ENCODE results near the gene SCN4B.

DNA sequence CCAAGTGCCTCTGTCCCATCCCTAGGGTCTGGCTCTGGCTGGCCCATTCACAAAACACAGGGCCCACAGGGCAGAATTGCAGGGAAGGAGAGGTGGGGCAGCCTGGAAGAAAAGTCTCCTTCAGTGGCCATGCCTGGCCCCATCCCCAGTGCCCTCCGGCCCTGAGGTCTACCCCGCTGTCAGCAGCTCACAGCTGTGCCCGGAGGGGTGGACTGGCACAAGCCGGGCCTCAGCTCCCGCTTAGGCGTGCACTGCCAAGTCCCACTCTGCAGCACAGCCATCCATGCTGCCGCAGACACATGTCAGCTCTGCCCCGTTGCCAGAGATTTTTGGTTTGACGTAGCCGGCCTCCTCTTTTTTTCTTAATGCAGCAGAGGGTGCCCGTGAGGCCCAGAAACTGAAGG lies 27.7 kb upstream of the SCN4B start:
- TF ChIP-seq ZNF8 (CRISPR knock-in tag; IDR thresholded peaks at IDR 0.05) = no peak
- no peak for TF ChIP-seq ARNTL (CRISPR knock-in tag; IDR thresholded peaks at IDR 0.05; ENCODE audit: borderline replicate concordance, low read depth)
- TF ChIP-seq ZNF565 (CRISPR knock-in tag; conservative IDR thresholded peaks at IDR 0.05; ENCODE audit: low read depth) = no peak
- no peak for TF ChIP-seq CSDC2 (CRISPR knock-in tag; IDR thresholded peaks at IDR 0.05)

Measured in SK-N-SH treated with all-trans-retinoic acid at 6 μM for 48 hours (cell line).